Cortex of kidney (tissue), 1 donor: ENCODE results near the gene DNAJC7.

Source experiments
- DNase-seq: peaks from one replicate; lab custom pipeline; 2025; lab: John Stamatoyannopoulos, UW

Gene DNAJC7

GRCh38 chr17:42016941-42017865 is at the start of gene DNAJC7:
DNAJC7 (minus strand) TSS chr17:42017439; CDS start chr17:42017416, 23 bp downstream.
- DNase-seq, result no peak

- DNase-seq, result no peak
Measured at GRCh38 chr17:42065201-42065600, 48.0 kb upstream of the DNAJC7 start.

GRCh38 chr17:42062681-42063080 is 45.4 kb upstream of the DNAJC7 start:
- DNase-seq, result no peak

- no peak for DNase-seq
Measured at GRCh38 chr17:42061646-42062487, 44.6 kb upstream of the DNAJC7 start.

- DNase-seq, result no peak
Measured at GRCh38 chr17:42060231-42060630, 43.0 kb upstream of the DNAJC7 start.

GRCh38 chr17:42059815-42060214 is 42.6 kb upstream of the DNAJC7 start:
- DNase-seq, result no peak

GRCh38 chr17:42058063-42058462 is 40.8 kb upstream of the DNAJC7 start:
- DNase-seq, result no peak

- no peak for DNase-seq
Measured at GRCh38 chr17:42056635-42057034, 39.4 kb upstream of the DNAJC7 start.

- no peak for DNase-seq
Measured at GRCh38 chr17:42055496-42055895, 38.3 kb upstream of the DNAJC7 start.

GRCh38 chr17:42055027-42055426 is 37.8 kb upstream of the DNAJC7 start:
- DNase-seq, result no peak

GRCh38 chr17:42053731-42054500 is 36.7 kb upstream of the DNAJC7 start:
- DNase-seq, result no peak

- no peak for DNase-seq
Measured at GRCh38 chr17:42052346-42052877, 35.2 kb upstream of the DNAJC7 start.

- no peak for DNase-seq
Measured at GRCh38 chr17:42051645-42052044, 34.4 kb upstream of the DNAJC7 start.

- no peak for DNase-seq
Measured at GRCh38 chr17:42051013-42051400, 33.8 kb upstream of the DNAJC7 start.

- DNase-seq, result no peak
Measured at GRCh38 chr17:42050393-42051012, 33.3 kb upstream of the DNAJC7 start, which contains the start of gene C17orf113. C17orf113 (minus strand) TSS chr17:42050601; CDS start chr17:42043376, 7,225 bp downstream.

- DNase-seq, result no peak
Measured at GRCh38 chr17:42049834-42050392, 32.7 kb upstream of the DNAJC7 start.

- DNase-seq, result no peak
Measured at GRCh38 chr17:42047343-42047742, 30.1 kb upstream of the DNAJC7 start.

GRCh38 chr17:42045719-42046118 is 28.5 kb upstream of the DNAJC7 start:
- DNase-seq, result no peak

GRCh38 chr17:42042598-42043319 is 25.5 kb upstream of the DNAJC7 start:
- DNase-seq, result no peak

GRCh38 chr17:42041619-42042018 is 24.4 kb upstream of the DNAJC7 start:
- DNase-seq, result no peak
